Measurements from ENCODE around the gene PKM.

Gene PKM

DNA sequence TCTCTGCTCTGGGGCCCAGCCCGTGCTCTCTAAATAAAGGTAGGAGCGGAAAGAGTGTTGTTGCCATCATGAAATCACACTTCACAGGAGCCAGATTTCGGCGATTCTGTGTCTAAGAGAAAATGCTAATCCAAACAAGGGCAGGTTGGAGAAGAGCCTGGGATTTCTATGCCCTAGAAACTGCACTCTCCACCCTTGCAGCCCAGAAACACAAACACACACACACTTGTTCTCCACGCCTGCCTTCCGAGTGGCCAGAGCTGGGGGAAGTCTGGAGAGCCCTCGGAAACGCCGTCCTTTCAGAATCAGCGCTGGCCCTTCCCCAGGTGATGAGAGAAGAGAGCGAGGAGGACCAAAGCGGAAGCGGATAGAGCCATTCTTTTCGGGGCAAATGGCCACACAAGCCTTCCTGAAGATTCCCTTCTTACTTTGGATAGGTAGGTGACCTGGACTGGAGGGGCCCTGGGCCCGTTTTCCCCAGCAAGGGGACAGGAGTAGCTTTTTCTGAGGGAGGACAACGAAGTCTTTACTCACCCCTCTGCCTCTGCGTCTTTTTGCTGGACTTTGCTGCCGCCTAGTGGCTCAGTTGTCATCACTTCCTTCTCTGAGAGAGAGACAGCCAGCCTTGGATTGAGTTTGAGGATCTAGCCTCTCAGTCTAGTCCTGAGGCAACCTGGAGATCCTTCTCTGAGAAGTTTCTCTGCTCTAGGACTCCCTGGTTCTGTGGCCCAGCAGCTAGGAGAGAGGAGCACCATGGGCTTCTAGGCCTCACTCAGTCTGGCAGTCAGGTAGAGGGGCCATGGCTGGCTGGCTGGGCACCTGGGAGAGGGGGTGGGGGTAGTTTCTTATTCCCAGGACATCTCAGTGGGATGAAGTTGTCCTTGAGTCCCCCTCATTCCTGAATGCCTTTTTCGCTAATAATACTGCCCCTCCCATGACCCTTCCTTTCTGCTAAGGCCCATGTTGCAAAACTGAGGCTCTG is 75.1 kb downstream of the PKM start:
- DNase-seq (ENCODE audit: low spot score): peak; percentile 74

DNA sequence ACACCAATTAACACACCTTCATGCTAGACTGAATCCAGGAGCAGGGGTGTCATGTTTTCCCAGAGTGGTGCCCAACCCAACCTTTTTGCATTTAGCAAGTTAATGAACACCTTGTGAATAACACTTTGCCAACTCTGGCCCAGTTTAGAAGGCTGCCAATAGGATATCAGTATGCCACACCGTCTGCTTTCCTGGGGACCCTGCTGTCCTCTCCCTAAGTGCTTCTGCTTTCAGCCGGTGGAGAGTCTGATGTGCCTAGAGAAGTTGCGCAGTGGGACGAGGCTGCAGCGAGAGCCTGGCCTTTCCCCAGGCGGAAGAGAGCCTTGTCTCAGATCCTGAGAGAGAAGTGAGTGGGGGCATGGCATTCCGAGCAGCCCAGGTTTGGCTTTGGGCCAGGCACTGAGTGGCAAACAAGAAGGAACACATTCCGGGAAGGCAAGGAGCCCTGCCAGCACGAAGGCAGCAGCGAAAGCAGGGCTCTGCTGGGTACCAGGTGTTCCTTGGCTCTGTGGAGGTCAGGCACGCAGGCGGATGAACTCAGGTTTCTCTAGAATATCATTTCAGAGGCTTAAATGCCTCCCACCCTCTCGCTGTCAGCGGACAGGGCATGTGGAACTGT is 75.9 kb downstream of the PKM start:
- DNase-seq (ENCODE audit: low spot score): no peak

DNA sequence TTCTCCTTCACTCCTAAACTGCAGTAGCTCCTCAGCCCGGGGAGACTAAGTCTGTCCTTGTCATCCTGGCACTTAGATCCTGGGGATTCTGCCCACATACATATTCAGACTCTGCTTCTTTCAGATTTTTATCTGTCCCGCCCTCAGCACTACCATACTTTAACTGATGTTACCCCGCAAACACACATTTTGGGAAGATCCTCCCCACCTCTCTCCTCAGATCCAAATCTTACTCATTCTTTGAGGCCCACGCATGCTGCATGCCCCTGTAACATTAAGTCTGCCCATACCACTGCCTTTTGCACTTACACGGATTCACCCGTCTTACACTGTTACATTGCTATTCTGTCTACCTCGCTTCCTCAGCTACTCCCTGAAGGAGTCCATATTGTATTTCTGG is 76.7 kb downstream of the PKM start:
- DNase-seq (ENCODE audit: low spot score): no peak

DNA sequence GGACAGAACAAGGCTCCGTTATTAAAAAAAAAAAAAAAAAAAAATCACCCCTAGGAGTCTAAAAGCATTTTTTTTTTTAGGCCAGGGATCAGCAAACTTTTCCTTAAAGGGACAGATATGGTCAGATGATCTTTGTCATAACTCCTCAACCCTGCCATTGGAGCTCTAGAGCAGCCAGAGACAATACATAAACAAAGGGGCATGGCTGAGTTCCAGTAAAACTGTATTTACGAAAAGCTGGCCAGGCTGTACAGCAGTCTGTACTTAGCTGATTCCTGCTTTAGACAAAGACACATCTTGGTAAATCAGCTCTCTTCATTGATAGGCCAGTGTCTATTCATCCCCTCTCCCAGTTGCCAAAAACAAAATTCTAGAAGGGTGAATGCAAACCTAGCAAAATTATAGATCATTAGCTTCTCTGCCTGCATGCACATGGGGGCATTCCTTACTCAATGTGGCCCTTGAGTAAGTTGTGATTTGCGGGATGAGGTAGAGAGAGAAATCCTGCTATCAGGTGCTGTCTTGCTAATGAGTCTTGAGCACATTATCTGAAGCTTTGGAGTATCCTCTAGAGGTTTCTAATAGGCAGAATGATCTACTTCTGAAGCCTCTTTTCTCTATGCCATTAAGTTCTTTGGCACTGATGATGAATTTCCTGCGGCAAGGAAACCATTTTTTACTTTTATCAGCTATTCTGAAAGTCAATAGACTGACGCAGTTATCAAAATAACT is 77.6 kb downstream of the PKM start:
- no peak for DNase-seq (ENCODE audit: low spot score)

Measured in hematopoietic multipotent progenitor cell treated with erythropoietin and hydrocortisone succinate and interleukin-3 and kit ligand, for 17 days (in vitro differentiated cells).